Neural progenitor cell (in vitro differentiated cells): ENCODE data around the gene TMEM253. TPM values are rescaled to one million over a fixed set of nuclear protein-coding genes. Genes with fewer than 3 reads are reported as not detected.

ENCODE experiments used
- DNase-seq: peaks from one replicate; pipeline ENCODE4 v3.0.0-alpha.2; 2016; ENCODE audit warnings: low spot score
- H2AFZ ChIP-seq: fragments of 200-600 bp; sonication (generic); replicated peaks from 2 replicates; pipeline ENCODE4 v1.6.1; 2016; ENCODE audit warnings: antibody characterized with exemption
- H3F3A ChIP-seq: fragments of 200-600 bp; sonication (generic); 2 replicates; pipeline ENCODE4 v1.6.1; 2016; ENCODE audit warnings: antibody characterized with exemption, low read depth
- H3K27ac ChIP-seq: fragments of 200-600 bp; sonication (generic); 2 replicates; pipeline ENCODE4 v1.5.1; 2016; ENCODE audit warnings: mild to moderate bottlenecking
- H3K27me3 ChIP-seq: fragments of 200-600 bp; sonication (generic); 2 replicates; pipeline ENCODE4 v1.6.1; 2016; ENCODE audit warnings: mild to moderate bottlenecking, moderate library complexity
- H3K36me3 ChIP-seq: fragments of 200-600 bp; sonication (generic); 2 replicates; pipeline ENCODE4 v1.5.1; 2016
- H3K4me1 ChIP-seq: fragments of 200-600 bp; sonication (generic); 2 replicates; pipeline ENCODE4 v1.6.1; 2016; ENCODE audit warnings: mixed run types
- H3K4me2 ChIP-seq: fragments of 200-600 bp; sonication (generic); 2 replicates; pipeline ENCODE4 v1.6.1; 2016
- H3K4me3 ChIP-seq: fragments of 200-600 bp; sonication (generic); 2 replicates; pipeline ENCODE4 v1.5.1; 2016
- H3K79me2 ChIP-seq: fragments of 200-600 bp; sonication (generic); 2 replicates; pipeline ENCODE4 v1.6.1; 2016; ENCODE audit warnings: low read depth
- H3K9ac ChIP-seq: fragments of 200-600 bp; sonication (generic); 2 replicates; pipeline ENCODE4 v1.6.1; 2016
- H3K9me3 ChIP-seq: fragments of 200-600 bp; sonication (generic); 2 replicates; pipeline ENCODE4 v1.5.1; 2016; ENCODE audit warnings: low read depth
- H4K20me1 ChIP-seq: fragments of 200-600 bp; sonication (generic); 2 replicates; pipeline ENCODE4 v1.6.1; 2016; ENCODE audit warnings: low read depth
- H3K27ac Mint-ChIP-seq: 3 replicates; pipeline ENCODE4 v1.8.0; 2021; ENCODE audit warnings: mixed read lengths
- H3K27me3 Mint-ChIP-seq: 2 replicates; pipeline ENCODE4 v1.8.0; 2022; ENCODE audit warnings: low read depth, mild to moderate bottlenecking, inconsistent platforms, moderate library complexity, mixed read lengths; ENCODE audit not compliant: insufficient read depth
- H3K36me3 Mint-ChIP-seq: 3 replicates; pipeline ENCODE4 v1.8.0; 2021; ENCODE audit warnings: mixed read lengths
- H3K4me1 Mint-ChIP-seq: 3 replicates; pipeline ENCODE4 v1.8.0; 2021; ENCODE audit warnings: mixed read lengths
- H3K4me3 Mint-ChIP-seq: 3 replicates; pipeline ENCODE4 v1.8.0; 2021; ENCODE audit warnings: mild to moderate bottlenecking, moderate library complexity, mixed read lengths
- H3K9me3 Mint-ChIP-seq: 3 replicates; pipeline ENCODE4 v1.8.0; 2020; ENCODE audit warnings: mixed read lengths
- EZH2 ChIP-seq: fragments of 200-600 bp; sonication (generic); IDR thresholded peaks from 2 replicates; pipeline ENCODE4 v1.6.1; 2017; ENCODE audit warnings: antibody characterized with exemption, mild to moderate bottlenecking, moderate library complexity
- EZH2phosphoT487 ChIP-seq: fragments of 200-600 bp; sonication (generic); IDR thresholded peaks from 2 replicates; pipeline ENCODE4 v1.6.1; 2017; ENCODE audit warnings: antibody characterized with exemption
- total RNA-seq: library from RNA; depleted of rRNA; stranded (reverse); fragments of >200 nt; gene quantifications from 2 replicates; pipeline ENCODE4 v1.2.3, GENCODE V29; 2015; ENCODE audit warnings: low replicate concordance
- TF ChIP-seq, protein P1 (sequence below): fragments of 200-600 bp; sonication (generic); IDR thresholded peaks from 2 replicates; pipeline ENCODE4 v1.5.1; 2017; ENCODE audit warnings: antibody characterized with exemption, mild to moderate bottlenecking

TMEM253 gene
- total RNA-seq, 1 donor from 2014 or later, result 0.22 TPM

DNA sequence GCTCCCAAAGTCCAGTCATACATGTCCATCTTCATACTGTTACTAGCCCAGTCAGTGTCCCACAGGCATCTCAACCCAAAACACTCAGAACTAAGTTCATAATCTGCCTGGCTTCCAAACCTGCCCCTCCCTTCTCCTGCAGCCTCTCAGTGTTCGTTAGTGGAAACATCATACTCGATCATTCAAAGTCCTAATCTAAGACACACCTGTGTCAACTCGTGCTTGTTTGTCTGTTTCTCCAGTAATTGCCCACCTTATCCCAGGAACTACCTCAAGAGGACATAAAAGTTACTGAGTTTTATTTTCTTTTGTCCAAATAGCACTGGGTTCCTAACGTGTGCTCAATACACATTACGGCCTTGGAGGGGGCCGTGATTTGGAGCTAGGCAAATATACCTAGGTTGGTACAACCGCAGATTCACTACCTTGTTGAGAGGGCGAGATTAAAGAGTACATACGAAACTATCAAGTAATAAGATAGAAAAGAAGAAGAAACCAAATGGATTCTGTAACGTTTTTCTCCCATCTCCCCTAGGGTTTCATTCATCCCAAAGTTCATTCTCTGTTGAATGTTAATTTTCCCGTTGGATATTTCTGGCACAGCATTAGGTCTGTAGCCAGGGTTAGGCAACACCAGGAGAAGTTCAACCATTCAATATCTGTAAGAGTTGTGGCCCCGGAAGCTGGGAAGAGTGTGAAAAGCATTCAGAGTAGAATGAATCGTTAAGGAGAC, 40.1 kb upstream of the TMEM253 start:
- H3K36me3 ChIP-seq, result no peaks in the 10 kb centered on the region
- Mint-ChIP-seq H3K27me3 (peaks cover 5% of the 10 kb centered on the region), H3K9me3 (no peaks in the 10 kb centered on the region), H3K4me3 (no peak overlapping the region), H3K4me1 (peaks cover 21% of the 10 kb centered on the region), H3K27ac (no peak overlapping the region), H3K36me3 (no peaks in the 10 kb centered on the region)
- no peak overlapping the region for H3K9ac ChIP-seq
- no peaks in the 10 kb centered on the region for H3K9me3 ChIP-seq
- no peaks in the 10 kb centered on the region for H4K20me1 ChIP-seq
- H3K4me1 ChIP-seq, result peaks cover 4% of the 10 kb centered on the region
- no peak overlapping the region for H3K4me3 ChIP-seq
- H3F3A ChIP-seq, result no peaks in the 10 kb centered on the region
- H3K27ac ChIP-seq, result no peak overlapping the region
- no peak overlapping the region for H3K4me2 ChIP-seq
- no peaks in the 10 kb centered on the region for H3K79me2 ChIP-seq
- no peak overlapping the region for H2AFZ ChIP-seq
- no peak for DNase-seq
- no peaks in the 10 kb centered on the region for H3K27me3 ChIP-seq
- TF ChIP-seq EZH2phosphoT487 (no peak), EZH2 (no peak)
- TF ChIP-seq, protein P1, sequence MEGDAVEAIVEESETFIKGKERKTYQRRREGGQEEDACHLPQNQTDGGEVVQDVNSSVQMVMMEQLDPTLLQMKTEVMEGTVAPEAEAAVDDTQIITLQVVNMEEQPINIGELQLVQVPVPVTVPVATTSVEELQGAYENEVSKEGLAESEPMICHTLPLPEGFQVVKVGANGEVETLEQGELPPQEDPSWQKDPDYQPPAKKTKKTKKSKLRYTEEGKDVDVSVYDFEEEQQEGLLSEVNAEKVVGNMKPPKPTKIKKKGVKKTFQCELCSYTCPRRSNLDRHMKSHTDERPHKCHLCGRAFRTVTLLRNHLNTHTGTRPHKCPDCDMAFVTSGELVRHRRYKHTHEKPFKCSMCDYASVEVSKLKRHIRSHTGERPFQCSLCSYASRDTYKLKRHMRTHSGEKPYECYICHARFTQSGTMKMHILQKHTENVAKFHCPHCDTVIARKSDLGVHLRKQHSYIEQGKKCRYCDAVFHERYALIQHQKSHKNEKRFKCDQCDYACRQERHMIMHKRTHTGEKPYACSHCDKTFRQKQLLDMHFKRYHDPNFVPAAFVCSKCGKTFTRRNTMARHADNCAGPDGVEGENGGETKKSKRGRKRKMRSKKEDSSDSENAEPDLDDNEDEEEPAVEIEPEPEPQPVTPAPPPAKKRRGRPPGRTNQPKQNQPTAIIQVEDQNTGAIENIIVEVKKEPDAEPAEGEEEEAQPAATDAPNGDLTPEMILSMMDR, result no peak

- no peaks in the 10 kb centered on the region for H3K27me3 ChIP-seq
- Mint-ChIP-seq H3K4me1 (peaks cover 21% of the 10 kb centered on the region), H3K36me3 (no peaks in the 10 kb centered on the region), H3K27ac (no peak overlapping the region), H3K27me3 (peaks cover 5% of the 10 kb centered on the region), H3K9me3 (no peaks in the 10 kb centered on the region), H3K4me3 (no peak overlapping the region)
- H3K4me2 ChIP-seq, result no peak overlapping the region
- no peaks in the 10 kb centered on the region for H3K79me2 ChIP-seq
- no peak overlapping the region for H3K9ac ChIP-seq
- H3K27ac ChIP-seq, result no peak overlapping the region
- no peaks in the 10 kb centered on the region for H4K20me1 ChIP-seq
- DNase-seq, result no peak
- H3K4me3 ChIP-seq, result no peak overlapping the region
- no peaks in the 10 kb centered on the region for H3F3A ChIP-seq
- TF ChIP-seq EZH2, result no peak
- no peak for TF ChIP-seq EZH2phosphoT487
- TF ChIP-seq, protein P1, result no peak
- H3K4me1 ChIP-seq, result peaks cover 4% of the 10 kb centered on the region
- H3K9me3 ChIP-seq, result no peaks in the 10 kb centered on the region
- no peak overlapping the region for H2AFZ ChIP-seq
- H3K36me3 ChIP-seq, result no peaks in the 10 kb centered on the region
Measured at GRCh38 chr14:21061347-21061668, 39.6 kb upstream of the TMEM253 start.

DNA sequence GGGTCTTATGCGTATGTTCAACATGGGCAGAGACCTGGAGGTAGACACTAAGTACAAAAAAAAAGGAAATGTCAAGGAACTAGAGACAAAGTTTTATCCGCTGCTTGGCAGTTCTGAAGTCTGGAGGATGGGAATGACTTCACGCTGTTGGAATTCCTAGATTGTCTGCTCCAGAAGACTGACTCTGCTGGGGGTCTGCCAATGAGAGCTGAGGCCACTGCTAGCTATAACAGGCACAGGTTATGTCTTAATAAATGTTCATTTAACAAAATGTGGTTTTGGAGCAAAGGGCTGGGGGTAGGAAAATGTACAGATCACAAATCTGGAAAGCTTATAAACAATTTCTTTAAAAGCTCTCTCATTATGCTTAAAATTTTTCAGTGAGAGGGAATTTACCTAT, 37.4 kb upstream of the TMEM253 start:
- no peaks in the 10 kb centered on the region for H3K9me3 ChIP-seq
- H3K4me3 ChIP-seq, result no peak overlapping the region
- H3K4me1 ChIP-seq, result peaks cover 7% of the 10 kb centered on the region
- peaks cover 22% of the 10 kb centered on the region for H3K4me1 Mint-ChIP-seq
- no peak overlapping the region for H3K4me2 ChIP-seq
- H3K27me3 Mint-ChIP-seq, result peaks cover 9% of the 10 kb centered on the region
- H3K9me3 Mint-ChIP-seq, result no peaks in the 10 kb centered on the region
- H3K79me2 ChIP-seq, result no peaks in the 10 kb centered on the region
- peaks cover 7% of the 10 kb centered on the region for H3K27me3 ChIP-seq
- H3K27ac Mint-ChIP-seq, result peak overlapping the region; percentile 22
- H3K27ac ChIP-seq, result no peak overlapping the region
- H3K36me3 Mint-ChIP-seq, result no peaks in the 10 kb centered on the region
- H2AFZ ChIP-seq, result no peak overlapping the region
- peak; percentile 39 for DNase-seq
- H3F3A ChIP-seq, result peaks cover 8% of the 10 kb centered on the region
- TF ChIP-seq EZH2phosphoT487 (no peak), EZH2 (no peak)
- TF ChIP-seq, protein P1, result no peak
- H4K20me1 ChIP-seq, result no peaks in the 10 kb centered on the region
- no peak overlapping the region for H3K9ac ChIP-seq
- no peaks in the 10 kb centered on the region for H3K36me3 ChIP-seq
- H3K4me3 Mint-ChIP-seq, result peak overlapping the region; percentile 40
